ENCODE results near the gene SIK3.

The SIK3 gene

GRCh38 chr11:116901211-116901610, 197.0 kb downstream of the SIK3 start:
- DNase-seq (ENCODE audit: low read depth in 3 of 3): no peak

- DNase-seq (ENCODE audit: low read depth in 3 of 3): no peak
Measured at GRCh38 chr11:116896211-116896610, 202.0 kb downstream of the SIK3 start.

GRCh38 chr11:116895048-116895757, 203.0 kb downstream of the SIK3 start:
- no peak for DNase-seq (ENCODE audit: low read depth in 3 of 3)

GRCh38 chr11:116893906-116894305, 204.3 kb downstream of the SIK3 start:
- DNase-seq (ENCODE audit: low read depth in 3 of 3): no peak

GRCh38 chr11:116893437-116893836, 204.8 kb downstream of the SIK3 start:
- no peak for DNase-seq (ENCODE audit: low read depth in 3 of 3)

GRCh38 chr11:116892374-116892773, 205.9 kb downstream of the SIK3 start:
- DNase-seq (ENCODE audit: low read depth in 3 of 3): no peak

GRCh38 chr11:116891746-116892145, 206.5 kb downstream of the SIK3 start:
- no peak for DNase-seq (ENCODE audit: low read depth in 3 of 3)

- no peak for DNase-seq (ENCODE audit: low read depth in 3 of 3)
Measured at GRCh38 chr11:116890607-116891006, 207.6 kb downstream of the SIK3 start.

- no peak for DNase-seq (ENCODE audit: low read depth in 3 of 3)
Measured at GRCh38 chr11:116890193-116890592, 208.0 kb downstream of the SIK3 start.

- DNase-seq (ENCODE audit: low read depth in 3 of 3): no peak
Measured at GRCh38 chr11:116888884-116889549, 209.2 kb downstream of the SIK3 start.

- no peak for DNase-seq (ENCODE audit: low read depth in 3 of 3)
Measured at GRCh38 chr11:116888024-116888423, 210.2 kb downstream of the SIK3 start.

- no peak for DNase-seq (ENCODE audit: low read depth in 3 of 3)
Measured at GRCh38 chr11:116885951-116886655, 212.1 kb downstream of the SIK3 start.

- no peak for DNase-seq (ENCODE audit: low read depth in 3 of 3)
Measured at GRCh38 chr11:116882386-116882785, 215.8 kb downstream of the SIK3 start.

GRCh38 chr11:116881143-116881542, 217.1 kb downstream of the SIK3 start:
- DNase-seq (ENCODE audit: low read depth in 3 of 3): no peak

- no peak for DNase-seq (ENCODE audit: low read depth in 3 of 3)
Measured at GRCh38 chr11:116879800-116880625, 218.2 kb downstream of the SIK3 start.

- DNase-seq (ENCODE audit: low read depth in 3 of 3): no peak
Measured at GRCh38 chr11:116876656-116877055, 221.6 kb downstream of the SIK3 start.

- DNase-seq (ENCODE audit: low read depth in 3 of 3): no peak
Measured at GRCh38 chr11:116875194-116875593, 223.0 kb downstream of the SIK3 start.

- DNase-seq (ENCODE audit: low read depth in 3 of 3): no peak
Measured at GRCh38 chr11:116874251-116874650, 224.0 kb downstream of the SIK3 start.

GRCh38 chr11:116873381-116873780, 224.8 kb downstream of the SIK3 start:
- DNase-seq (ENCODE audit: low read depth in 3 of 3): no peak

- DNase-seq (ENCODE audit: low read depth in 3 of 3): no peak
Measured at GRCh38 chr11:116871248-116871647, 227.0 kb downstream of the SIK3 start.

- DNase-seq (ENCODE audit: low read depth in 3 of 3): no peak
Measured at GRCh38 chr11:116870054-116870453, 228.2 kb downstream of the SIK3 start.

- no peak for DNase-seq (ENCODE audit: low read depth in 3 of 3)
Measured at GRCh38 chr11:116869610-116870009, 228.6 kb downstream of the SIK3 start.
